Fibroblast of the aortic adventitia (primary cell): ENCODE data around the gene PTCHD1. TPM values are rescaled to one million over a fixed set of nuclear protein-coding genes. Genes with fewer than 3 reads are reported as not detected.
A peak's percentile ranks its signal among the peaks of the same experiment; 100 is the strongest.

Experiments
- DNase-seq: peaks from one replicate; pipeline ENCODE4 v3.0.0-alpha.2; 2010; ENCODE audit warnings: low read depth
- H3K4me3 ChIP-seq: 2 replicates; pipeline ENCODE4 v1.5.1; 2011; ENCODE audit warnings: low read depth, mild to moderate bottlenecking, control low read depth, low read length, moderate library complexity
- total RNA-seq: library from RNA; depleted of rRNA; stranded (reverse); fragments of >200 nt; gene quantifications from 2 replicates; pipeline ENCODE4 v1.2.3, GENCODE V29; 2012; ENCODE audit warnings: low replicate concordance
- TF ChIP-seq, protein P1 (sequence below): IDR thresholded peaks from 2 replicates; pipeline ENCODE4 v1.5.1; 2011; ENCODE audit warnings: mild to moderate bottlenecking, low read length, control low read depth, inconsistent platforms; ENCODE audit not compliant: insufficient read depth

The PTCHD1 gene
- total RNA-seq = under 0.01 and 0.08 TPM in 2 replicates

- H3K4me3 ChIP-seq = peak within 1 kb of the TSS; percentile 10
These were observed at the start of gene PTCHD1 for GRCh38 chrX:23334848-23335599. Gene PTCHD1, plus strand, starts transcription at chrX:23334849. Its CDS starts 27 bp downstream, at chrX:23334876.

GRCh38 chrX:23286731-23287130 is 47.9 kb upstream of the PTCHD1 start:
- TF ChIP-seq, protein P1, sequence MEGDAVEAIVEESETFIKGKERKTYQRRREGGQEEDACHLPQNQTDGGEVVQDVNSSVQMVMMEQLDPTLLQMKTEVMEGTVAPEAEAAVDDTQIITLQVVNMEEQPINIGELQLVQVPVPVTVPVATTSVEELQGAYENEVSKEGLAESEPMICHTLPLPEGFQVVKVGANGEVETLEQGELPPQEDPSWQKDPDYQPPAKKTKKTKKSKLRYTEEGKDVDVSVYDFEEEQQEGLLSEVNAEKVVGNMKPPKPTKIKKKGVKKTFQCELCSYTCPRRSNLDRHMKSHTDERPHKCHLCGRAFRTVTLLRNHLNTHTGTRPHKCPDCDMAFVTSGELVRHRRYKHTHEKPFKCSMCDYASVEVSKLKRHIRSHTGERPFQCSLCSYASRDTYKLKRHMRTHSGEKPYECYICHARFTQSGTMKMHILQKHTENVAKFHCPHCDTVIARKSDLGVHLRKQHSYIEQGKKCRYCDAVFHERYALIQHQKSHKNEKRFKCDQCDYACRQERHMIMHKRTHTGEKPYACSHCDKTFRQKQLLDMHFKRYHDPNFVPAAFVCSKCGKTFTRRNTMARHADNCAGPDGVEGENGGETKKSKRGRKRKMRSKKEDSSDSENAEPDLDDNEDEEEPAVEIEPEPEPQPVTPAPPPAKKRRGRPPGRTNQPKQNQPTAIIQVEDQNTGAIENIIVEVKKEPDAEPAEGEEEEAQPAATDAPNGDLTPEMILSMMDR = no peak
- no peak overlapping the region for H3K4me3 ChIP-seq
- no peak for DNase-seq

More at GRCh38 chrX:23334848-23335599, at the start of gene PTCHD1:
- DNase-seq = no peak
- TF ChIP-seq, protein P1 = no peak

- no peak overlapping the region for H3K4me3 ChIP-seq
- TF ChIP-seq, protein P1 = no peak
- no peak for DNase-seq
These were observed 47.4 kb upstream of the PTCHD1 start for GRCh38 chrX:23287191-23287725.

GRCh38 chrX:23292354-23292987 is 42.2 kb upstream of the PTCHD1 start:
- TF ChIP-seq, protein P1 = no peak
- no peak overlapping the region for H3K4me3 ChIP-seq

DNA sequence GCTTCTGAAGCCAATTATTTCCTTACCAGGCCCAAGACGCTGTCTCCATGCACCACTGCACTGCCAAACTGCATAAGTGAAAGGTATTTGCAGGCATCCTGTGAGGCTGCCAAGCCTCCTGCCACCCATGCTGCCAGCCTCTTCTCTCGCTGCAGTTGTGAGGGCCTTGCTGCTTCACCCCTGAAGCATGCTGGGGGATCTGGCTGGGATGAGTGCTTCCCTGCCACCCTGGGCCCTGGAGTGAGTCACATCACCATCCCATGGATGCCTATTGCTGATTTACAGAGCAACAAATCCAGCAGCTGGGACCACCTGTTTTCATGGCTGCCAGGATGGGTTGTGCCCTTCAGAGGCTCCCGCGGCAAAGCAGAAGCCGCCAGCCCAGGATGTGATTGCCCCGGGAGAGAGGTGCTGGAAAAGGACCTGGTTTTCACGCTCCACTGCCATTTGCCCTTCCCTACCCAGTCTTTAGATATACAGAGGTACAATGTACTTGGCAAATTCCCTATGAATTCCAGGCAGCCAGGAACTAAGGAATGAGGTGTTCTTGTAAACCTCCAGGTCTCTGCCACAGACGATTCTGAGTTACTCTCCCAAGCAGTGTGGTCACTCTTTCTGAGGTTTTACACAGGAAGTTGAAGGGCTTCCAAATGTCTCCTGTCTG is 41.5 kb upstream of the PTCHD1 start:
- DNase-seq = no peak
- TF ChIP-seq, protein P1 = no peak
- H3K4me3 ChIP-seq = no peak overlapping the region

More at GRCh38 chrX:23292354-23292987, 42.2 kb upstream of the PTCHD1 start:
- no peak for DNase-seq

GRCh38 chrX:23304881-23305280 is 29.8 kb upstream of the PTCHD1 start:
- H3K4me3 ChIP-seq = no peak overlapping the region
- DNase-seq = no peak
- TF ChIP-seq, protein P1 = no peak
